ENCODE results near the gene SGK2. TPM values are rescaled to one million over a fixed set of nuclear protein-coding genes. Genes with fewer than 3 reads are reported as not detected.

The SGK2 gene
- total RNA-seq, 2 donors from 2014 or later = 1.6 to 5.3 TPM

DNA sequence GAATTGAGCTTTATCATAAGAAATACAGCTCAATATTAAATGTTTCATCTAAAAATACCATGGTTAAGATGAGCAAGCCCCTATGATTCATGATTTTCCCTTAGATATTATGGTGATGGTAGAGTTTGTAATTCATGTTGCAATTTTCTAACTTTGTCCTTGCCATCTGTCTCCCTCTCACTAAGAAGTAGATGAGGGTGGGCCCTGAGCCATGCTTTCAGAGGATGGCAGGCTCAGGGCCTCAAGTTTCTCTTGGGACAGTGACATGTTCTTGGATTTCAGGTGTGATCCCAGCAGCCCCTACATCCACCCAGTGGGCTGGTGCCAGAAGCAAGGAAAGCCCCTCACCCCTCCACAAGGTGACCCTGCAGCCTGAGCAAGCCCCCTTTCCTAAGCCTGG, 25.8 kb upstream of the SGK2 start:
- Histone ChIP-seq H3K4me1 (ENCODE audit: control insufficient read depth, insufficient read depth, low read length) (no peaks in the 10 kb centered on the region), H3K9me3 (ENCODE audit: control insufficient read depth, low read length) (no peaks in the 10 kb centered on the region), H3K9ac (ENCODE audit: extremely low read depth, low read length, poor library complexity, severe bottlenecking) (no peak overlapping the region), H3K36me3 (ENCODE audit: control insufficient read depth, insufficient read depth, low read length) (no peaks in the 10 kb centered on the region), H3K27me3 (ENCODE audit: control insufficient read depth, insufficient read depth, low read length, poor library complexity, severe bottlenecking) (no peaks in the 10 kb centered on the region), H3K4me3 (ENCODE audit: low read length) (no peak overlapping the region), H3K27ac (ENCODE audit: low read depth, low read length) (no peak overlapping the region)
- Mint-ChIP-seq H3K9me3 (no peaks in the 10 kb centered on the region), H3K4me3 (no peak overlapping the region), H3K27ac (no peak overlapping the region), H3K36me3 (ENCODE audit: low read depth) (peaks cover 23% of the 10 kb centered on the region), H3K27me3 (ENCODE audit: insufficient read depth) (no peaks in the 10 kb centered on the region), H3K4me1 (no peaks in the 10 kb centered on the region)
- TF ChIP-seq CTCF (conservative IDR thresholded peaks at IDR 0.05) = no peak
- DNase-seq = no peak

DNA sequence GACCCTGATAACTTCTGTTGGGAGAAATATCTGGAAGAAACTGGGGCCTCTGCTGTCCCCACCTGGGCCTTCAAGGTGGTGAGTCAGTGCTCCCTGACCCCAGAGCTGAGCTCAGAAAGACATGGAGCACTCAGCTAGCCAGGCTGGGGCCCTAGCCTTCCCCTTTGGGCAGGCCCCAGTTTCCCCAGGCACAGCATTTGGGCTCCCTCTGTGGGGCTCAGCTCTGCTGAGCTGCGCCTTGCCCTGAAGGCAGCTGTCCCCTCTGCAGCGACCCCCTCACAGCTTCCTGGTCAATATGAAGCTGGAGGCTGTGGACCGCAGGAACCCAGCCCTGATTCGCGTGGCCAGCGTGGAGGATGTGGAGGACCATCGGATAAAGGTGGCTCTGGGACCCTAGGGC, 24.8 kb upstream of the SGK2 start:
- Histone ChIP-seq H3K27me3 (ENCODE audit: control insufficient read depth, insufficient read depth, low read length, poor library complexity, severe bottlenecking) (no peaks in the 10 kb centered on the region), H3K9me3 (ENCODE audit: control insufficient read depth, low read length) (no peaks in the 10 kb centered on the region), H3K9ac (ENCODE audit: extremely low read depth, low read length, poor library complexity, severe bottlenecking) (no peak overlapping the region), H3K4me1 (ENCODE audit: control insufficient read depth, insufficient read depth, low read length) (no peaks in the 10 kb centered on the region), H3K4me3 (ENCODE audit: low read length) (no peak overlapping the region), H3K27ac (ENCODE audit: low read depth, low read length) (no peak overlapping the region), H3K36me3 (ENCODE audit: control insufficient read depth, insufficient read depth, low read length) (peaks cover 5% of the 10 kb centered on the region)
- 96 to 100% methylated on average over 3 to 7 of the region's 7 CpGs for WGBS, 2 experiments (ENCODE audit: insufficient coverage in 1 of 2, insufficient read length in 1 of 2)
- Mint-ChIP-seq H3K9me3 (no peaks in the 10 kb centered on the region), H3K27ac (no peak overlapping the region), H3K4me3 (no peak overlapping the region), H3K4me1 (no peaks in the 10 kb centered on the region), H3K36me3 (ENCODE audit: low read depth) (peaks cover 20% of the 10 kb centered on the region), H3K27me3 (ENCODE audit: insufficient read depth) (no peaks in the 10 kb centered on the region)
- DNase-seq = no peak
- no peak for TF ChIP-seq CTCF (conservative IDR thresholded peaks at IDR 0.05)

DNA sequence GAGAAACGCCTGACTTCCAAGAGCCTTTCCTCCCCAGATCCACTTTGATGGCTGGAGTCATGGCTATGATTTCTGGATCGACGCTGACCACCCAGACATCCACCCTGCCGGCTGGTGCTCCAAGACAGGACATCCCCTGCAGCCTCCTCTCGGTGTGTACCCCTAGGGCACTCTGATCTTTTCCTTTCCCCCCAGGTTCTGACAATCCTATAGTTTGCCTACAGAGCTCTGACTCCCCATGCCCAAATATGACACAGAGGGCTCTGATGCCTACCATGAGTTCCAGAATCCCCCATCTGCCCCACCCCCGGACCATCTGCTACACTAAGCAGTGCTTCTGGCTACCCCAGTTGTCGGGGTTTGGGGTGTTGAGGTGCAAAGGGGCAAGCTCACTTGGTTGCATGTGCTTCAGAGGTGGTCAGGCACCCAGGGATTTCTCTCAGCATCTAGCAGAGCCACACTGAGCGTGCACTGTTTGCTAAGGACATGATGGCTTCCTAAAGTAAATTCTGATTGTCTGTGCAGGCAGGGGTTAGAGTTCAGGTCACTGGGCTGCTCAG, 24.0 kb upstream of the SGK2 start:
- TF ChIP-seq CTCF (conservative IDR thresholded peaks at IDR 0.05) = no peak
- H3K4me1 ChIP-seq (ENCODE audit: control insufficient read depth, insufficient read depth, low read length) = no peaks in the 10 kb centered on the region
- no peak overlapping the region for H3K4me3 ChIP-seq (ENCODE audit: low read length)
- no peaks in the 10 kb centered on the region for H3K9me3 ChIP-seq (ENCODE audit: control insufficient read depth, low read length)
- 93 to 98% methylated on average over 7 to 8 of the region's 8 CpGs for WGBS, 2 experiments (ENCODE audit: insufficient coverage in 1 of 2, insufficient read length in 1 of 2)
- no peaks in the 10 kb centered on the region for H3K27me3 ChIP-seq (ENCODE audit: control insufficient read depth, insufficient read depth, low read length, poor library complexity, severe bottlenecking)
- no peaks in the 10 kb centered on the region for H3K4me1 Mint-ChIP-seq
- H3K9ac ChIP-seq (ENCODE audit: extremely low read depth, low read length, poor library complexity, severe bottlenecking) = no peak overlapping the region
- DNase-seq = no peak
- H3K27ac ChIP-seq (ENCODE audit: low read depth, low read length) = no peak overlapping the region
- H3K27ac Mint-ChIP-seq = no peak overlapping the region
- H3K36me3 ChIP-seq (ENCODE audit: control insufficient read depth, insufficient read depth, low read length) = peaks cover 5% of the 10 kb centered on the region
- no peak overlapping the region for H3K4me3 Mint-ChIP-seq
- H3K27me3 Mint-ChIP-seq (ENCODE audit: insufficient read depth) = no peaks in the 10 kb centered on the region
- H3K9me3 Mint-ChIP-seq = no peaks in the 10 kb centered on the region
- H3K36me3 Mint-ChIP-seq (ENCODE audit: low read depth) = peaks cover 14% of the 10 kb centered on the region

Measured in endodermal cell (in vitro differentiated cells).